Activated CD8-positive, alpha-beta memory T cell treated with anti-CD3 and anti-CD28 coated beads for 24 hours (primary cell): ENCODE data around the gene ARID4B.
"Not testable (repeated sequence)": the region's sequence is repeated elsewhere in the genome, so short reads cannot be mapped to it uniquely, and the experiment has no call there.

ENCODE experiments used
- DNase-seq: peaks from one replicate; pipeline ENCODE4 v3.0.0-alpha.2; 2020

ARID4B gene

GRCh38 chr1:235268379-235269125, 59.4 kb downstream of the ARID4B start:
- DNase-seq = no peak

- DNase-seq = no peak
Measured at GRCh38 chr1:235266967-235267366, 61.0 kb downstream of the ARID4B start.

DNA sequence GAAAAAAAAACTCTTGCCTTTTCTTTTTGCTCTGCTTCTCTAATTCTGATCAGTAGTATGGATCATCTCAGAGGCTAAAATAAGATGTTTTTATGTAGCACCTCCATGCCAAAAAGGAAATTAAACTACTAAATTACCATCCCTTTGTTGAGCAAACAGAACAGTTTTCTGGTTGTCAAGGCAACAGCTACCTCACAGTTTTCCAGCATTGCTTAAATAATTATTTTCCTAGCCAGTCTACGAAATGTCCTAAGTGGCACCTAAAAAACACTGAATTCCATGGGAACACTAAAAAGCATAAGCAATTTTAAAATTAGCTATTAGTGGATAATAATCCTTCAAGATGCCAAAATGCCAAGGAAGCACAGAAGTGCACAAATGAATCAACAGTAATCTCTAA, 61.7 kb downstream of the ARID4B start:
- no peak for DNase-seq

DNA sequence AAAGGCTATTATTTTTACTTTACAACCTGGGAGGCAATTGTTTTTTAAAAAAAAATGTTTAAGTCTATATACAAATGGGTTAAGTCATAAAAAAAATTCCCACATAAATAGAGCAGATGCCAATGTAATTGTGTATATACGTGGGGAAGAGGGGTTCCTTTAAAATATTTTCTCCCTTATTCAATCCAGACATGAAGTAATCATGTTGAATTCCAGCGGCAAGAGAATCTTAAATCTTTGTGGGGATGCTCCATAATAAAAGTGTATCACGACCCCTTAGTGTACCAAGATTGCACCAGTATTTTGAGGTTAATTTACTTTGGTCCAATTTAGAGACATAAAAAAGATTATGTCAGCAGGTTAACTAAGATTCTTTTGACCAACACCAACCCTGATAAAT, 62.1 kb downstream of the ARID4B start:
- DNase-seq = no peak

DNA sequence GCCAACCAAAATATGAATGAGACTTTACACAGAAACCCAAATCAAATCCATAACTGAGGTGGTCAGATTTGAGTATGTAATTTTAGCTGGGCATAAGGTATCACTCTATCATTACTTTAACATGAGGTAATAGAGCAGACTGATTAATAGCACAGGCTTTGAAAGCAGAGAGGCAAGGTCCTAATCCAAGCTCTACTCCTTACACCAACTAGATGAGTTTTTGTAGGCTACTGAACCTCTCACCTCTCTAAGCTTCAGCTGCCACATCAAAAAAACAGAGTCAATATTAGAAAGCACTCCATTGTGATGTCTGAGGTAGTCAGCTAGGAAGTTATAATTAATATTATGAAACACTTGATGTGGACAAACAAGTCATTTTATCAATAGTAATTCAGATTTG, 63.7 kb downstream of the ARID4B start:
- no peak for DNase-seq

GRCh38 chr1:235262539-235262938, 65.4 kb downstream of the ARID4B start:
- no peak for DNase-seq

GRCh38 chr1:235261243-235261642, 66.7 kb downstream of the ARID4B start:
- no peak for DNase-seq

DNA sequence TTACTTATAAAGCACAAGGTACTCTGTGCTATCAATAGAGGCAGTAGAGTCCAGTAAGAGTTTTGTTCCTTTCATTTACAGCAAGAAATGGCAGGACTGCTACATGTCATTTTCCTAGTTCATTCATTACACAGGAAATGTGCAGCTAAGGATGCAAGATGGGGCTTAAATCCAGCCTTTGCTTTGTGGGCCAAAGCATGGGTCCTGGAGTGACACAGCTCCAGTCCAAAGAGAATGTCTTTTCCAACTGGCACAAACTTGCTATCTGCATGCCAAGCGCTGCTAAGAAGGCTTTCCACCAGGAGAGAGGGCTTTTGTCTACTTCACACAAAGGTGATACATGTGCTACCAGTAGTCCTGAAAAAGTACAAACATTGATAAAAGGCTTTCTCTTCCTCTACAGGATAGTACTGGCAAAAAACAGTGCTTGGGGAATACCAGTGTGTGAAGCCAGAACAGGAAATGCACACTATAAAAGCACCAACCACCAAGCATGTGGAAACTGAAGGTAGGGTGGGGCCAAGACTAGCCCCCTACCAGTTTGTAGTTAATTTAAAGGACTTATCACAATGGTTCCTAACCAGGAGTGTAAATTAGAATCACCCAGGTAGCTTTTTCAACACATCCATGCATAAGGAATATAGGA, 68.7 kb downstream of the ARID4B start:
- DNase-seq = no peak

DNA sequence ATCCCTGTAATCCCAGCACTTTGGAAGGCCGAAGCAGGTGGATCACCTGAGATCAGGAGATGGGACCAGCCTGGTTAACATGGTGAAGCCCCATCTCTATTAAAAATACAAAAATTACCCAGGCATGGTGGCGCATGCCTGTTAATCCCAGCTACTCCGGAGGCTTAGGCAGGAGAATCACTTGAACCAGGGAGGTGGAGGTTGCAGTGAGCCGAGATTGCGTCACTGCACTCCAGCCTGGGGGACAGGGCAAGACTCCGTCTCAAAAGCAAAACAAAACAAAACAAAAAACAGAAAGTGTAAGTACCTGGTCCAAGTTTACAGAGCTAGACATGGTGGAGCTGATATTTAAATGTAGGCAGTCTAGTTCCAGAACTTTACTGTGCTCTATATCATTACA, 69.9 kb downstream of the ARID4B start:
- DNase-seq = not testable (repeated sequence)

GRCh38 chr1:235254721-235255120, 73.3 kb downstream of the ARID4B start:
- no peak for DNase-seq

GRCh38 chr1:235253219-235253962, 74.6 kb downstream of the ARID4B start:
- DNase-seq = peak; percentile 71

GRCh38 chr1:235250430-235250829, 77.5 kb downstream of the ARID4B start:
- no peak for DNase-seq

GRCh38 chr1:235246022-235246948, 81.7 kb downstream of the ARID4B start:
- no peak for DNase-seq

DNA sequence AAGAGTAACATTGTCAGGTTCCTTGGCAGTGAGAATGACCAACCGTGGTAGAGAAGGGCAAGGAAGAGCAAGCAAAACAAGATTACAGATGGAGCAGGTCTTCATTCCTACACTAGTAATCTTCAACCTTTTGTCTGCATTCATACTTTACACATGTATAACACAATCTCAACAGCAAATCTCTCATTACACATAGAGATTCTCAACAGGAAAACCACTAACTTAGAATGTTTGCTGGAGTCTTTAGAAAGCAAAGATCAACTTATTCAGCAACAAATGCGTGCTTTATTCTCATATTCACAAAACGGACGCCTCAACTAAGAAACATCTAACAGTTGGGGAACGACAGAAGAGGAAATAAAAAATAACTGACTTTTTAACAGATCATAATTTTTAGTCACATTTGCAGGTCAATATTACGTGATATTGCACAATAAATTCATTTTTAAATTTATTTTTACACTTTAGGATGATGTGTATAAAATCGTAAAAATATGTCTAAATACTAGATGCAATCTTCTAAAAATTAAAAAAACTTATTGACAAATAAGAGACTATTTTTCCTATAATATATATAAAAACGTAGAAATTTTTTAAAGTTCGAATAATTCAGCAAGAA, 82.9 kb downstream of the ARID4B start:
- DNase-seq = no peak

- DNase-seq = no peak
Measured at GRCh38 chr1:235240960-235241359, 87.0 kb downstream of the ARID4B start.

DNA sequence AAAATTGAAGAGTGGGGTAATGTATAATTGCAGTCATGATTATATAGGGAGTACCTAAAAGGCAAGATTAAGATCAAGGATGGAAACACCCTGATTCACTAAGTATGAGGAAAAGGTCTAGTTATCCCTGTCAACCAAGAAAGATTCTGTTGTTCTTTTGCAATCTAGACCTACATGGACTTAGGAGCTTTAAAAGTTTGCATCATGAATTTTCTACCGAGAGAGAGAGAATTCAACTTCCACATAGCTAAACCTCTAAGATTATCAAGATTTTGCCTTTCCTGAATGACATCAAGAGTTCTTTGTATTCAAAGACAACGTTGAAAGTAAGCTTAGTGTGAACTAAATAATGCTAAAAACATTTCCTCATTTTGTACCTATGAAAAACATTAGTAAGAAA, 88.1 kb downstream of the ARID4B start:
- DNase-seq = no peak

DNA sequence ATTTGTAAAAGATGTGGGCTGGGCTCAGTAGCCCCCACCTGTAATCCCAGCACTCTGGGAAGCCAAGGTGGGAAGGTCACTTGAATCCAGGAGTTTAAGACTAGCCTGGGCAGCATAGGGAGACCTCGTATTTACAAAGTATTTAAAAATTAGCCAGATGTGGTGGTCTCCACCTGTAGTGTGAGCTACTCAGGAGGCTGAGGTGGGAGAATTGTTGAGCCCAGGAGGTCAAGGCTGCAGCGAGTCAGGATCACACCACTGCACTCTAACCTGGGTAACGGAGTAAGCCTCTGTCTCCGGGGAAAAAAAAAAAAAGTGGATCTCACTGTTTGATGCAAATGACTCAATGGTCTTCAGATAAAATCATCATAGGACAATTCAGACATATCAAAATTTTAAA, 89.4 kb downstream of the ARID4B start:
- DNase-seq = no peak

GRCh38 chr1:235236128-235236527, 91.9 kb downstream of the ARID4B start:
- DNase-seq = no peak

DNA sequence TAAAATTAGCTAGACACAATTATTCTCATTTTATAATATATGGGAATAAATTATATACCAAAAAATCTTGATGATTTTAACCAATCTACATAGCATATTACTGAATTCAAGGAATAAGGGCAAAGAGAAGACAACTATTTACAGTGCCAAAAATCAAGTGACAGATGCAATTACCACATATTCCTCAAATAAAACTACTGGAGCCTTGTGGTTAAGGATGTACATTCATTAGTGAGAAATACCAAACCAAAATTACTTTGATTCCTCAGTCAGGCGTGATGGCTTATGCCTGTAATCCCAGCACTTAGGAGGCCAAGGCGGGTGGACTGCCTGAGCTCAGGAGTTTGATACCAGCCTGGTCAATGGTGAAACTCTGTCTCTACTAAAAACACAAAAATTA, 98.1 kb downstream of the ARID4B start:
- no peak for DNase-seq

DNA sequence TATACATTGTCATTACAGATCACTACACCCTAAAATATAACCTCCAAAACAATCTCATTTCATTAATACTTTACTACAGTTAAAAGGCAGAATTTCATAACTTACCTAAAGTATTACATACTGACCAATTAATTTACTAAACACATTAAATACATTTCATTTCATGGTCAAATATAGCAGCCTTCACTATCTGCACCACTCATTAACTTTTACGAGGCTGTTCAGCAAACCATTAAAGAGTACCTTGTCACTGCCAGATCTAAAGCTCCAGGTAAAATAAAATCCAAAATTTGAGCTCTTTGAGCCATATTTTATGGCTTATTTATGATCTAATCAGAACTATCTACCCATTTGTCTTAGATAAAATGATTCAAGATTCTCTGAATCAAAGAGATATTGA, 100.6 kb downstream of the ARID4B start:
- no peak for DNase-seq

DNA sequence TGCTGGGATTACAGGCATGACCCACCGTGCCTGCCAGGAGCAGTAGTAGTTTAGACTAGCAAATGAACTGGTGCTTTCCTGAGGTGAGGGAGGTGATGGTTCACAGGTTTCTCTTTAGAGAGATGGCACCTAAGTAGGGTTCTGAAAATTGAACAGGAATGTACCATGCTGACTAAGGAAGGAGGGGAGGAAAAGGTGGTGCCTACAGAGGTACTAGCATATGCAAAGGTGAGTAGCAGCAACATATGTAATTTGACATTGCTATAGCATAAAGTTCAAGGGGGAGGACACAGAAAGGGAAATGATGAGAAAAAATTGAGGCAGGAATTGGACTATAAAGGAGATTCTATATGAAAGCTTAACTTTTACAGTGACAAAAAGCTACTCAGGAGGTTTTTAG, 101.0 kb downstream of the ARID4B start:
- DNase-seq = no peak

DNA sequence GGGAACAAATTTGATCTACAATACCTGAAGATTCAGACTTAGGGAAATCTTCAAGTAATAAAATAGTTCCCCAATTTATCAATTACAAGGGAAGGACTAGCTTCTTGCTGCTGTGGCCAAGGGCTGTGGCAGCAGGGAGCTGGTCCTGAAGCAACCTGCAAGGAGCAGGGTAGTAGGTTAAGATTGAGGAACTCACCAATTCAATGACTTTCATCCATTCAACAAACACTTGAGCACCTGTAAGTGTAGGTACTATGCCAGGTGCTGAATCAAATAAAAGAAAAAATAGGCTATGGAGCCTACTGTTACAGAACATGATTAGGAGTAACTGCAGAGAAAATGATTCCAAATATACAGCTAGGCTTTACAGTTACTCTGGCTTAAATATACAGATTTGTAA, 102.7 kb downstream of the ARID4B start:
- no peak for DNase-seq
